Spinal cord (tissue), 10 donors: ENCODE measurements around the gene HIBADH. TPM values are rescaled to one million over a fixed set of nuclear protein-coding genes. Genes with fewer than 3 reads are reported as not detected.

Source experiments
- DNase-seq, 6 donors: peaks; one replicate each; pipeline versions ENCODE4 v3.0.0 to v3.0.0-alpha.2; 2013 to 2015; ENCODE audit warnings: low spot score in 6 of 6, low read depth in 4 of 6
- H3K27ac ChIP-seq: one replicate; pipeline ENCODE4 v1.5.1; 2013; ENCODE audit warnings: low read depth, low read length, control low read depth
- H3K27me3 ChIP-seq: one replicate; pipeline ENCODE4 v1.6.1; 2013; ENCODE audit warnings: low read length; ENCODE audit not compliant: control insufficient read depth, insufficient read depth
- H3K36me3 ChIP-seq: one replicate; pipeline ENCODE4 v1.6.1; 2013; ENCODE audit warnings: low read length; ENCODE audit not compliant: control insufficient read depth, insufficient read depth
- H3K4me1 ChIP-seq: one replicate; pipeline ENCODE4 v1.6.1; 2013; ENCODE audit warnings: low read length; ENCODE audit not compliant: control insufficient read depth, insufficient read depth
- H3K4me3 ChIP-seq: one replicate; pipeline ENCODE4 v1.5.1; 2013; ENCODE audit warnings: low read depth, low read length, control low read depth
- H3K9me3 ChIP-seq: one replicate; pipeline ENCODE4 v1.6.1; 2013; ENCODE audit warnings: low read length; ENCODE audit not compliant: control insufficient read depth, insufficient read depth
- WGBS: methylation state at CpG from one replicate; pipeline ENCODE4 v1.1.5; 2013; ENCODE audit warnings: missing lambda C conversion rate; ENCODE audit not compliant: insufficient coverage; 5-methylcytosine and 5-hydroxymethylcytosine counted together
- polyA plus RNA-seq, 2 donors: library from polyadenylated mRNA; unstranded; fragments of 120-200 nt; gene quantifications; one replicate each; pipeline ENCODE4 v1.2.1, GENCODE V29; 2013; ENCODE audit not compliant: insufficient read length in 2 of 2
- total RNA-seq, 2 donors: library from RNA; depleted of rRNA in 1 of 2; stranded (reverse); fragments of 120-200 nt in 1 of 2; fragments of >200 nt in 1 of 2; gene quantifications; one replicate each; pipeline versions ENCODE4 v1.2.3 to v1.2.4, GENCODE V29; 2013 to 2014
- donor health status: healthy.

Gene HIBADH
- total and polyA plus RNA-seq, 4 donors: 27.2 to 52.7 (median 30.2) TPM

GRCh38 chr7:27549606-27550005 lies 113.1 kb downstream of the HIBADH start:
- Histone ChIP-seq H3K27me3 (no peaks in the 10 kb centered on the region), H3K36me3 (no peaks in the 10 kb centered on the region), H3K4me1 (no peaks in the 10 kb centered on the region), H3K27ac (no peak overlapping the region), H3K9me3 (no peaks in the 10 kb centered on the region), H3K4me3 (no peak overlapping the region)
- no CpG with 5 or more reads among the region's 2 CpGs for WGBS
- no peak for DNase-seq

- no peaks in the 10 kb centered on the region for H3K27me3 ChIP-seq
- no peak overlapping the region for H3K4me3 ChIP-seq
- no peak overlapping the region for H3K27ac ChIP-seq
- no peak for DNase-seq
- H3K36me3 ChIP-seq: no peaks in the 10 kb centered on the region
- no peaks in the 10 kb centered on the region for H3K9me3 ChIP-seq
- no CpG with 5 or more reads among the region's 1 CpG for WGBS
- H3K4me1 ChIP-seq: no peaks in the 10 kb centered on the region
Measured at GRCh38 chr7:27548304-27548703, 114.4 kb downstream of the HIBADH start.

GRCh38 chr7:27547401-27547800 lies 115.3 kb downstream of the HIBADH start:
- Histone ChIP-seq H3K36me3 (no peaks in the 10 kb centered on the region), H3K4me1 (no peaks in the 10 kb centered on the region), H3K27ac (no peak overlapping the region), H3K9me3 (no peaks in the 10 kb centered on the region), H3K27me3 (no peaks in the 10 kb centered on the region), H3K4me3 (no peak overlapping the region)
- DNase-seq: no peak
- WGBS: no CpG with 5 or more reads among the region's 1 CpG

GRCh38 chr7:27546610-27547009 lies 116.1 kb downstream of the HIBADH start:
- WGBS: 80% methylated on average over 1 of the region's 1 CpG
- H3K4me1 ChIP-seq: no peaks in the 10 kb centered on the region

GRCh38 chr7:27535795-27536194 lies 126.9 kb downstream of the HIBADH start:
- Histone ChIP-seq H3K9me3 (no peaks in the 10 kb centered on the region), H3K36me3 (no peaks in the 10 kb centered on the region), H3K27ac (no peak overlapping the region), H3K4me3 (no peak overlapping the region), H3K27me3 (no peaks in the 10 kb centered on the region), H3K4me1 (no peaks in the 10 kb centered on the region)
- WGBS: no CpG with 5 or more reads among the region's 4 CpGs
- peak in 1 of 6 donors; percentile 13 for DNase-seq

More at GRCh38 chr7:27546610-27547009, 116.1 kb downstream of the HIBADH start:
- H3K27me3 ChIP-seq: no peaks in the 10 kb centered on the region
- no peak overlapping the region for H3K4me3 ChIP-seq
- H3K27ac ChIP-seq: no peak overlapping the region
- DNase-seq: no peak
- H3K36me3 ChIP-seq: no peaks in the 10 kb centered on the region
- H3K9me3 ChIP-seq: no peaks in the 10 kb centered on the region

- Histone ChIP-seq H3K27ac (no peak overlapping the region), H3K36me3 (no peaks in the 10 kb centered on the region), H3K27me3 (no peaks in the 10 kb centered on the region), H3K4me3 (no peak overlapping the region), H3K9me3 (peaks cover 2% of the 10 kb centered on the region), H3K4me1 (no peaks in the 10 kb centered on the region)
- peak in 1 of 6 donors; percentile 74 for DNase-seq
- WGBS: no CpG with 5 or more reads among the region's 6 CpGs
Measured at GRCh38 chr7:27533652-27534081, 129.0 kb downstream of the HIBADH start.

GRCh38 chr7:27532314-27532713 lies 130.4 kb downstream of the HIBADH start:
- peak in 1 of 6 donors; percentile 46 for DNase-seq
- Histone ChIP-seq H3K27me3 (no peaks in the 10 kb centered on the region), H3K4me1 (no peaks in the 10 kb centered on the region), H3K36me3 (no peaks in the 10 kb centered on the region), H3K4me3 (no peak overlapping the region), H3K9me3 (peaks cover 5% of the 10 kb centered on the region), H3K27ac (no peak overlapping the region)
- WGBS: no CpG with 5 or more reads among the region's 1 CpG

GRCh38 chr7:27527348-27527714 lies 135.4 kb downstream of the HIBADH start:
- Histone ChIP-seq H3K4me1 (no peaks in the 10 kb centered on the region), H3K9me3 (peaks cover 5% of the 10 kb centered on the region), H3K36me3 (no peaks in the 10 kb centered on the region), H3K27ac (no peak overlapping the region), H3K27me3 (no peaks in the 10 kb centered on the region), H3K4me3 (no peak overlapping the region)
- 36% methylated on average over 1 of the region's 2 CpGs for WGBS
- no peak for DNase-seq

- Histone ChIP-seq H3K4me1 (no peaks in the 10 kb centered on the region), H3K27ac (no peak overlapping the region), H3K36me3 (no peaks in the 10 kb centered on the region), H3K27me3 (no peaks in the 10 kb centered on the region), H3K4me3 (no peak overlapping the region), H3K9me3 (peaks cover 5% of the 10 kb centered on the region)
- WGBS: 10% methylated on average over 1 of the region's 1 CpG
- DNase-seq: no peak
Measured at GRCh38 chr7:27526611-27527347, 135.9 kb downstream of the HIBADH start.

- Histone ChIP-seq H3K27ac (no peak overlapping the region), H3K27me3 (no peaks in the 10 kb centered on the region), H3K4me1 (peaks cover 4% of the 10 kb centered on the region), H3K36me3 (no peaks in the 10 kb centered on the region), H3K9me3 (peaks cover 5% of the 10 kb centered on the region), H3K4me3 (no peak overlapping the region)
- peak in 1 of 6 donors; percentile 56 for DNase-seq
- 63% methylated on average over 2 of the region's 5 CpGs for WGBS
Measured at GRCh38 chr7:27526131-27526530, 136.6 kb downstream of the HIBADH start.
